ENCODE results near the gene RALBP1.

RALBP1 gene

DNA sequence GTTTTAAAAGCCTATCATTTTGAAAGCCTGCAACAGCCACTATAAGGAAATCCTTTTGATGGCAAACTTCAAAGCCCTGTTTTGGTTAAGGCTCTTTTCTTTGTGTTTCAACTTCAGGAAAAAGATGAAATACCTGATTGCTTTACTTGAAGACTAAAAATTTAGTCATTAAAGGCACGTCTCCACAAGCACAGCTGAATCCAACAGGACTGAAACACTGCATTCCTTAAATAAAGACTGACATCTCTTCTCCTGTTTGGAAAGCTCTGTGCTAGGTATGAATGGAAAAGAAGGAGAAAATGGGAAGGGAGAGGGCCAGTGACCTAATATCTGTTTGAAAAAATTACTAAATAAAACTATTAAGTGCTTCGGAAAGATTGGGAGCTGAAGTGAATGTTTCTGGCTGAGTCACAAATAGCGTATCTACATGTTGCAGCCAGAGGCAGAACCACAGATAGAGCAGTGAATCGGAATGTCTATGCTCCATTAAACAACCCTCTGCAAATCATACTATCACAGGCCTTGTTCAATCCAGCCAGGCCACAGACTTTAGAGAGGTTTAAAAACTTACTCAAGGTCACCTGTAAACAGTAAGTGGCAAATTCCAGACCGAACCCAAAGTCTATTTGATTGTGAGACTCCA, 21.1 kb upstream of the RALBP1 start:
- in situ Hi-C loops (cut with MboI; ENCODE audit: low pct_unique_long_range_greater_than_20kb, low sequenced_read_pairs, unreplicated experiment) = no loop called here
- TF ChIP-seq, protein P1, sequence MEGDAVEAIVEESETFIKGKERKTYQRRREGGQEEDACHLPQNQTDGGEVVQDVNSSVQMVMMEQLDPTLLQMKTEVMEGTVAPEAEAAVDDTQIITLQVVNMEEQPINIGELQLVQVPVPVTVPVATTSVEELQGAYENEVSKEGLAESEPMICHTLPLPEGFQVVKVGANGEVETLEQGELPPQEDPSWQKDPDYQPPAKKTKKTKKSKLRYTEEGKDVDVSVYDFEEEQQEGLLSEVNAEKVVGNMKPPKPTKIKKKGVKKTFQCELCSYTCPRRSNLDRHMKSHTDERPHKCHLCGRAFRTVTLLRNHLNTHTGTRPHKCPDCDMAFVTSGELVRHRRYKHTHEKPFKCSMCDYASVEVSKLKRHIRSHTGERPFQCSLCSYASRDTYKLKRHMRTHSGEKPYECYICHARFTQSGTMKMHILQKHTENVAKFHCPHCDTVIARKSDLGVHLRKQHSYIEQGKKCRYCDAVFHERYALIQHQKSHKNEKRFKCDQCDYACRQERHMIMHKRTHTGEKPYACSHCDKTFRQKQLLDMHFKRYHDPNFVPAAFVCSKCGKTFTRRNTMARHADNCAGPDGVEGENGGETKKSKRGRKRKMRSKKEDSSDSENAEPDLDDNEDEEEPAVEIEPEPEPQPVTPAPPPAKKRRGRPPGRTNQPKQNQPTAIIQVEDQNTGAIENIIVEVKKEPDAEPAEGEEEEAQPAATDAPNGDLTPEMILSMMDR (IDR thresholded peaks at IDR 0.05; ENCODE audit: extremely low read depth, insufficient read depth, missing control alignments) = no peak
- DNase-seq (ENCODE audit: low spot score) = no peak

DNA sequence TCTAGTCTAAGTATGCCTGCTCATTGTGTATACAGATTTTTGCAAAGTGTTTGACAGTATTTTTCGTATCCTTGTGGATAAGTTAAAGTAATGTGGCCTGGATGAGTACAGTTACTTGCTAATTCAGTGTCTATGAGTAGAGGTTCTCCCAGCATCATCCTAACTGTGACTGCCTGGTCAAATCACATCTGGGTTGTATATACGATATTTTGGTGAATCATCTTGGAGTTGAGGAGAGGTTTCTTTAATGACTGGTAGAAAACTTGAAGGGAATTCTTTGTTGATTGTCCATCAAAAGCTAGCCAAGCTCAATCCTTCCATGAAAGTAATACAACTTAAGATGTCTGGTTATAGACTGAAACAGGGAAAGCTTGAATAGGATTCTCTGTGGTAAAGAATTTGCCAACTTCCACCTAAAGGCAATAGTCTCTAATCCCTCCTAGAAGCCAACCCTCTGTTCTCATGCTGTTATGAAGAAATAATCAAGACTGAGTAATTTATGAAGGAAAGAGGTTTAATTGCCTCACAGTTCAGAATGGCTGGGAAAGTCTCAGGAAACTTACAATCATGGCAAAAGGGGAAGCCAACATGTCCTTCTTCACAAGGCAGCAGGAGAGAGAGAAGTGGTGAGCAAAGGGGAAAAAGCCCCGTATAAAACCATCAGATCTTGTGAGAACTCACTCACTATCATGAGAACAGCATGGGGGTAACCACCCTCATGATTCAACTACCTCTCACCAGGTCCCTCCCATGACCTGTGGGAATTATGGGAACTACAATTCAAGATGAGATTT, 19.4 kb upstream of the RALBP1 start:
- TF ChIP-seq, protein P1 (IDR thresholded peaks at IDR 0.05; ENCODE audit: extremely low read depth, insufficient read depth, missing control alignments) = no peak
- in situ Hi-C loops (cut with MboI; ENCODE audit: low pct_unique_long_range_greater_than_20kb, low sequenced_read_pairs, unreplicated experiment) = no loop called here
- DNase-seq (ENCODE audit: low spot score) = no peak

DNA sequence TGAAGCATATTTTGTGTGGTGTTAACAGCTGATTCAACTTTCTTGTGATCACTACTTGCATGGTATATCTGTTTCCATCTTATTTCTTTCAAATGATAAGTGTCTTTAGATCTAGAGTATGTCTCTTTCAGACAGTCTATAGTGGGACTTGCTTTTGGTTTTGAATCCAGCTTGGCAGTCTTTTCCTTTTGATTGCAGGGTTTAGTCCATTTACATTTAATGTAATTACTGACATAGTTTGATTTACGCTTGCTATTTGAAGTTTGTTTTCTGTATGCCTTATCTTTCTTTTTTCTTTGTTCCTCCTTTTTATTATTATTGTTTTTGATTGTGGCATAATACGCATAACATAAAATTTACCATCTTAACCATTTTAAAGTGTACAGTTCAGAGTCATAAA, 9.2 kb upstream of the RALBP1 start:
- DNase-seq (ENCODE audit: low spot score) = no peak
- TF ChIP-seq, protein P1 (IDR thresholded peaks at IDR 0.05; ENCODE audit: extremely low read depth, insufficient read depth, missing control alignments) = no peak
- in situ Hi-C loops (cut with MboI; ENCODE audit: low pct_unique_long_range_greater_than_20kb, low sequenced_read_pairs, unreplicated experiment) = no loop called here

DNA sequence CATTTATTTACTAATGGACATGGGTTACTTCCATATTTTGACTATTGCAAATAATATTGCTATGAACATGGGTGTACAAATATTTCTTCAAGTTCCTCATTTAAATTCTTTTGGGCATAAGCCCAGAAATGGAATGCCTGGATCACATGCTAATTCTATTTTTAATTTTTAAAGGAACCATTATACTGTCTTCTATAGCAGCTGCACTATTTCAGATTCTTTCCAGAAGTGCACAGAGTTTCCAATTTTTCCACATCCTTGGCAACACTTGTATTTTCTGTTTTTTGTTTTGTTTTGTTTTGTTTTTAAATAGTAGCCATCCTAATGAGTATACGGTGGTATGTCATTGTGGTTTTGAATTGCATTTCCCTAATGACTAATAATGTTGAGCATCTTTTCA, 8.5 kb upstream of the RALBP1 start:
- TF ChIP-seq, protein P1 (IDR thresholded peaks at IDR 0.05; ENCODE audit: extremely low read depth, insufficient read depth, missing control alignments) = no peak
- in situ Hi-C loops (cut with MboI; ENCODE audit: low pct_unique_long_range_greater_than_20kb, low sequenced_read_pairs, unreplicated experiment) = no loop called here
- DNase-seq (ENCODE audit: low spot score) = no peak

DNA sequence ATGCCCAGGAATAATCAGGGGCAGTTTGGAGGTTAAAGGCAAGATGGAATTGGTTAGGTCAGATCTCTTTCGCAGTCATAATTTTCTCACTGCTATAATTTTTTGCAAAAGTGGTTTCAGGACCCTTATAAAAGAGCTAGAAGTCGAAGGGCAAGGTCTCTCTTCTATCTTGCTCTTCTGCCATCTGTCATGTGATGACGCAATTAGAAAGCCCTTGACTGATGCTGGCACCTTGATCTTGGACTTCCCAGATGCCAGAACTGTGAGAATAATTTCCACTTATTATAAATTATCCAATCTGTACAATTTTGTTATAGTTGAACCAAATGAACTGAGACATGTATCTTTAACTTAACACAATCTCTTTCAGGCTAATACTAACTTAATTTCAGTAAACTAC, 6.3 kb upstream of the RALBP1 start:
- TF ChIP-seq, protein P1 (IDR thresholded peaks at IDR 0.05; ENCODE audit: extremely low read depth, insufficient read depth, missing control alignments) = no peak
- no peak for DNase-seq (ENCODE audit: low spot score)
- in situ Hi-C loops (cut with MboI; ENCODE audit: low pct_unique_long_range_greater_than_20kb, low sequenced_read_pairs, unreplicated experiment) = no loop called here

DNA sequence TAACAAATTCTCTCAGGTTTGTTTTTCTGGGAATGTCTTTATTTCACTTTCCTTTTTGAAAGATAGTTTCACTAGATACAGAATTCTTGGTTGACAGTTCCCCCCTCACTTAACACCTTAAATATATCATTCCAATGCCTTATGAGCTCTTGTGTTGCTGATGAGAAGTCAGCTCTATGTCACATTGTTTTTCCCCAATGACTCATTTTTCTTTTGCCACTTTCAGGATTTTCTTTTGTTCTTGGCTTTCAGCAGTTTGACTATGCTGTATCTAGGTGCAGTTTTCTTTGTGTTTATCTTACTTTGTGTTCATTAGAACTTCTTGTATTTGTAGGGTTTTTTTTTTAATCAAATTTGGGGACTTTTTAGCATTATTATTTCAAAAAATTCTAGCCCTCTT, 5.6 kb upstream of the RALBP1 start:
- in situ Hi-C loops (cut with MboI; ENCODE audit: low pct_unique_long_range_greater_than_20kb, low sequenced_read_pairs, unreplicated experiment) = no loop called here
- TF ChIP-seq, protein P1 (IDR thresholded peaks at IDR 0.05; ENCODE audit: extremely low read depth, insufficient read depth, missing control alignments) = no peak
- no peak for DNase-seq (ENCODE audit: low spot score)
